Neuron (in vitro differentiated cells): Measurements from ENCODE around the gene ILRUN.
"Not testable (repeated sequence)": the region's sequence is repeated elsewhere in the genome, so short reads cannot be mapped to it uniquely, and the experiment has no call there.

Source experiments
- H2AFZ ChIP-seq: one replicate; pipeline ENCODE4 v1.6.1; 2013; ENCODE audit warnings: low read depth, mild to moderate bottlenecking, inconsistent platforms, low read length, moderate library complexity
- H3K27me3 ChIP-seq: one replicate; pipeline ENCODE4 v1.6.1; 2013; ENCODE audit warnings: low read length; ENCODE audit not compliant: insufficient read depth
- H3K36me3 ChIP-seq: one replicate; pipeline ENCODE4 v1.6.1; 2013; ENCODE audit warnings: low read length; ENCODE audit not compliant: insufficient read depth
- H3K4me1 ChIP-seq: one replicate; pipeline ENCODE4 v1.6.1; 2013; ENCODE audit warnings: low read length; ENCODE audit not compliant: insufficient read depth
- H3K4me3 ChIP-seq: 2 replicates; pipeline ENCODE4 v1.5.1; 2013; ENCODE audit warnings: mild to moderate bottlenecking, low read length, moderate library complexity
- H3K9me3 ChIP-seq: one replicate; pipeline ENCODE4 v1.6.1; 2013; ENCODE audit warnings: low read length

Gene ILRUN

GRCh38 chr6:34719646-34720045, 23.1 kb upstream of the ILRUN start:
- not testable (repeated sequence) for H3K4me1 ChIP-seq, H2AFZ ChIP-seq, H3K4me3 ChIP-seq, H3K27me3 ChIP-seq, H3K9me3 ChIP-seq, H3K36me3 ChIP-seq

GRCh38 chr6:34718976-34719375, 22.4 kb upstream of the ILRUN start:
- Histone ChIP-seq H3K4me3 (no peak overlapping the region), H2AFZ (no peak overlapping the region), H3K4me1 (peaks cover 3% of the 10 kb centered on the region), H3K36me3 (no peaks in the 10 kb centered on the region), H3K27me3 (no peaks in the 10 kb centered on the region), H3K9me3 (no peaks in the 10 kb centered on the region)

- H3K4me3 ChIP-seq, result no peak overlapping the region
- H3K27me3 ChIP-seq, result no peaks in the 10 kb centered on the region
- peaks cover 3% of the 10 kb centered on the region for H3K4me1 ChIP-seq
- H2AFZ ChIP-seq, result no peak overlapping the region
- H3K9me3 ChIP-seq, result no peaks in the 10 kb centered on the region
- no peaks in the 10 kb centered on the region for H3K36me3 ChIP-seq
Measured at GRCh38 chr6:34717466-34717865, 20.9 kb upstream of the ILRUN start.

GRCh38 chr6:34714663-34715062, 18.1 kb upstream of the ILRUN start:
- H3K27me3 ChIP-seq, result no peaks in the 10 kb centered on the region
- no peaks in the 10 kb centered on the region for H3K9me3 ChIP-seq
- H3K36me3 ChIP-seq, result no peaks in the 10 kb centered on the region
- no peak overlapping the region for H2AFZ ChIP-seq
- H3K4me1 ChIP-seq, result peaks cover 8% of the 10 kb centered on the region
- no peak overlapping the region for H3K4me3 ChIP-seq

- not testable (repeated sequence) for H3K4me3 ChIP-seq, H3K4me1 ChIP-seq
Measured at GRCh38 chr6:34712881-34713280, 16.3 kb upstream of the ILRUN start.

GRCh38 chr6:34709386-34709785, 12.8 kb upstream of the ILRUN start:
- Histone ChIP-seq H3K27me3 (no peaks in the 10 kb centered on the region), H3K36me3 (no peaks in the 10 kb centered on the region), H3K4me1 (peaks cover 10% of the 10 kb centered on the region), H3K4me3 (no peak overlapping the region), H2AFZ (peak overlapping the region; percentile 100), H3K9me3 (no peaks in the 10 kb centered on the region)

More at GRCh38 chr6:34712881-34713280, 16.3 kb upstream of the ILRUN start:
- not testable (repeated sequence) for H3K36me3 ChIP-seq, H3K27me3 ChIP-seq, H2AFZ ChIP-seq, H3K9me3 ChIP-seq

GRCh38 chr6:34705241-34705640, 8.7 kb upstream of the ILRUN start:
- no peak overlapping the region for H3K4me3 ChIP-seq
- no peaks in the 10 kb centered on the region for H3K9me3 ChIP-seq
- H2AFZ ChIP-seq, result no peak overlapping the region
- H3K27me3 ChIP-seq, result no peaks in the 10 kb centered on the region
- peaks cover 10% of the 10 kb centered on the region for H3K4me1 ChIP-seq
- H3K36me3 ChIP-seq, result no peaks in the 10 kb centered on the region

GRCh38 chr6:34701199-34701598, 4.6 kb upstream of the ILRUN start:
- H3K4me1 ChIP-seq, result peaks cover 3% of the 10 kb centered on the region
- no peak overlapping the region for H2AFZ ChIP-seq
- no peaks in the 10 kb centered on the region for H3K27me3 ChIP-seq
- H3K4me3 ChIP-seq, result no peak overlapping the region
- no peaks in the 10 kb centered on the region for H3K9me3 ChIP-seq
- H3K36me3 ChIP-seq, result no peaks in the 10 kb centered on the region

- H2AFZ ChIP-seq, result no peak overlapping the region
- no peak overlapping the region for H3K4me3 ChIP-seq
- H3K36me3 ChIP-seq, result peaks cover 2% of the 10 kb centered on the region
- no peaks in the 10 kb centered on the region for H3K27me3 ChIP-seq
- no peaks in the 10 kb centered on the region for H3K9me3 ChIP-seq
- peaks cover 19% of the 10 kb centered on the region for H3K4me1 ChIP-seq
Measured at GRCh38 chr6:34697904-34698559, 1.5 kb upstream of the ILRUN start.

- H3K9me3 ChIP-seq, result no peaks in the 10 kb centered on the region
Measured at GRCh38 chr6:34697544-34697836, 923 bp upstream of the ILRUN start.

GRCh38 chr6:34696189-34696738, 303 bp downstream of the ILRUN start:
- H3K27me3 ChIP-seq, result no peaks in the 10 kb centered on the region
- H3K4me1 ChIP-seq, result peaks cover 19% of the 10 kb centered on the region
- H2AFZ ChIP-seq, result peak overlapping the region; percentile 71

More at GRCh38 chr6:34697544-34697836, 923 bp upstream of the ILRUN start:
- Histone ChIP-seq H3K4me3 (peak overlapping the region; percentile 60), H2AFZ (no peak overlapping the region), H3K36me3 (peaks cover 2% of the 10 kb centered on the region), H3K27me3 (no peaks in the 10 kb centered on the region), H3K4me1 (peaks cover 19% of the 10 kb centered on the region)

GRCh38 chr6:34695729-34696188, 808 bp downstream of the ILRUN start:
- peak overlapping the region; percentile 97 for H3K4me3 ChIP-seq

More at GRCh38 chr6:34696189-34696738, 303 bp downstream of the ILRUN start:
- H3K9me3 ChIP-seq, result no peaks in the 10 kb centered on the region
- H3K4me3 ChIP-seq, result peak overlapping the region; percentile 97
- H3K36me3 ChIP-seq, result peaks cover 2% of the 10 kb centered on the region

GRCh38 chr6:34692280-34692679, 4.3 kb downstream of the ILRUN start:
- Histone ChIP-seq H3K4me3 (no peak overlapping the region), H3K27me3 (no peaks in the 10 kb centered on the region), H2AFZ (no peak overlapping the region), H3K36me3 (peaks cover 2% of the 10 kb centered on the region), H3K9me3 (peaks cover 2% of the 10 kb centered on the region), H3K4me1 (peaks cover 19% of the 10 kb centered on the region)

More at GRCh38 chr6:34695729-34696188, 808 bp downstream of the ILRUN start:
- Histone ChIP-seq H3K4me1 (peaks cover 19% of the 10 kb centered on the region), H3K27me3 (no peaks in the 10 kb centered on the region), H3K9me3 (no peaks in the 10 kb centered on the region), H2AFZ (peak overlapping the region; percentile 71), H3K36me3 (peaks cover 2% of the 10 kb centered on the region)

GRCh38 chr6:34689742-34690141, 6.8 kb downstream of the ILRUN start:
- no peak overlapping the region for H2AFZ ChIP-seq
- peaks cover 2% of the 10 kb centered on the region for H3K9me3 ChIP-seq
- H3K36me3 ChIP-seq, result peaks cover 2% of the 10 kb centered on the region
- no peaks in the 10 kb centered on the region for H3K27me3 ChIP-seq
- peaks cover 7% of the 10 kb centered on the region for H3K4me1 ChIP-seq
- H3K4me3 ChIP-seq, result no peak overlapping the region
